SU-DHL-6 (cell line): ENCODE measurements around the gene PALB2.

ENCODE experiments used
- H2AFZ ChIP-seq: fragments of 200-600 bp; sonication (generic); 2 replicates; pipeline ENCODE4 v1.6.1; 2014; ENCODE audit warnings: low read depth, mild to moderate bottlenecking, moderate library complexity, mixed read lengths, antibody characterized with exemption, low read length; ENCODE audit not compliant: severe bottlenecking
- H3F3A ChIP-seq: fragments of 200-600 bp; shearing (Covaris generic); 2 replicates; pipeline ENCODE4 v1.6.0; 2016; ENCODE audit warnings: antibody characterized with exemption, mild to moderate bottlenecking; ENCODE audit not compliant: insufficient read depth
- H3K27ac ChIP-seq: fragments of 200-600 bp; sonication (generic); 2 replicates; pipeline ENCODE4 v1.5.1; 2016; ENCODE audit warnings: low read depth, mild to moderate bottlenecking, low read length, moderate library complexity, mixed read lengths
- H3K27me3 ChIP-seq: fragments of 200-600 bp; sonication (generic), shearing (Covaris generic); 2 replicates; pipeline ENCODE4 v1.6.0; 2014; ENCODE audit warnings: mild to moderate bottlenecking, low read length
- H3K36me3 ChIP-seq: fragments of 200-600 bp; sonication (generic); 2 replicates; pipeline ENCODE4 v1.6.1; 2014; ENCODE audit warnings: mild to moderate bottlenecking, low read length, mixed read lengths
- H3K4me2 ChIP-seq: fragments of 300-600, 200-600 bp; shearing (Covaris generic), sonication (generic); 2 replicates; pipeline ENCODE4 v1.6.0; 2014; ENCODE audit warnings: low read length, low read depth, mild to moderate bottlenecking; ENCODE audit not compliant: poor library complexity, severe bottlenecking
- H3K4me3 ChIP-seq: fragments of 200-600 bp; sonication (generic); 2 replicates; pipeline ENCODE4 v1.5.1; 2014; ENCODE audit warnings: antibody characterized with exemption, low read length, mild to moderate bottlenecking, mixed read lengths; ENCODE audit not compliant: insufficient read depth, poor library complexity, severe bottlenecking
- H3K79me2 ChIP-seq: fragments of 200-600 bp; sonication (generic); 2 replicates; pipeline ENCODE4 v1.6.1; 2014; ENCODE audit warnings: mild to moderate bottlenecking, low read length, moderate library complexity; ENCODE audit not compliant: insufficient read depth
- H3K9ac ChIP-seq: fragments of 200-600 bp; sonication (generic); 2 replicates; pipeline ENCODE4 v1.7.0; 2014; ENCODE audit warnings: mild to moderate bottlenecking, low read length
- H3K9me2 ChIP-seq: fragments of 200-600 bp; sonication (generic); replicated peaks from 2 replicates; pipeline ENCODE4 v1.6.1; 2014; ENCODE audit warnings: low read length; ENCODE audit not compliant: insufficient read depth
- H3K9me3 ChIP-seq: fragments of 200-600 bp; sonication (generic); 2 replicates; pipeline ENCODE4 v1.6.1; 2014; ENCODE audit warnings: low read length, mixed read lengths; ENCODE audit not compliant: insufficient read depth
- H4K20me1 ChIP-seq: fragments of 200-600 bp; sonication (generic); 2 replicates; pipeline ENCODE4 v1.6.1; 2014; ENCODE audit warnings: low read depth, mild to moderate bottlenecking, antibody characterized with exemption, low read length, moderate library complexity, mixed read lengths
- EZH2phosphoT487 ChIP-seq: fragments of 200-600 bp; sonication (generic), shearing (Covaris generic); conservative IDR thresholded peaks from 2 replicates; pipeline ENCODE4 v1.6.1; 2018; ENCODE audit warnings: mild to moderate bottlenecking, antibody characterized with exemption, low read length, moderate library complexity, mixed read lengths
- TF ChIP-seq, protein P1 (sequence below): fragments of 200-600 bp; sonication (generic); IDR thresholded peaks from one replicate; pipeline ENCODE4 v1.5.1; 2017; ENCODE audit warnings: antibody characterized with exemption, mild to moderate bottlenecking, low read length, moderate library complexity; ENCODE audit not compliant: insufficient read depth, poor library complexity, severe bottlenecking

PALB2 gene

DNA sequence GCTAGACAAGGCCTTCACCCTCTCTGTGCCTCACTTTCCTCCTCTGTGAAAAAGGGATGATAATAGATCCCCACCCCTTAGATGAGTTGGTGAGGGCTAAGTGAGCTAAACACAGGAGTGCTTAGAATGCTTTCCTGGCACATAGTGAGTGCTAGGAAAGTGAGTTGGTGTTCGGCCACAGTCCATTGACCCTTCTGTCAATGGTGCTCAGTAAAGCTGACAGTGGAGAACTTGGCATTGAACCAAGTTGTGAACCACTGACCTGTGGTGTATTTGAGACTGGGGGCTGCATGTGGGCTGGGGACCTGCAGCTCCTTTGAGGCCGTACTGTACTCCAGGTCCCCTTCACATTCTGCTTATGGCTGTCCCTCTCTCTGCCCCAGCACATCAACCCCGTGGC is 42.4 kb upstream of the PALB2 start:
- no peak overlapping the region for H2AFZ ChIP-seq
- no peak overlapping the region for H3K4me2 ChIP-seq
- no peaks in the 10 kb centered on the region for H3K27me3 ChIP-seq
- H3K9me3 ChIP-seq = no peaks in the 10 kb centered on the region
- H4K20me1 ChIP-seq = peaks cover 5% of the 10 kb centered on the region; the same call in 1 of the 2 replicates
- peaks cover 41% of the 10 kb centered on the region; the same call in 1 of the 2 replicates for H3K36me3 ChIP-seq
- no peak overlapping the region for H3K27ac ChIP-seq
- no peak overlapping the region for H3K9ac ChIP-seq
- peaks cover 4% of the 10 kb centered on the region; the same call in 1 of the 2 replicates for H3F3A ChIP-seq
- TF ChIP-seq, protein P1, sequence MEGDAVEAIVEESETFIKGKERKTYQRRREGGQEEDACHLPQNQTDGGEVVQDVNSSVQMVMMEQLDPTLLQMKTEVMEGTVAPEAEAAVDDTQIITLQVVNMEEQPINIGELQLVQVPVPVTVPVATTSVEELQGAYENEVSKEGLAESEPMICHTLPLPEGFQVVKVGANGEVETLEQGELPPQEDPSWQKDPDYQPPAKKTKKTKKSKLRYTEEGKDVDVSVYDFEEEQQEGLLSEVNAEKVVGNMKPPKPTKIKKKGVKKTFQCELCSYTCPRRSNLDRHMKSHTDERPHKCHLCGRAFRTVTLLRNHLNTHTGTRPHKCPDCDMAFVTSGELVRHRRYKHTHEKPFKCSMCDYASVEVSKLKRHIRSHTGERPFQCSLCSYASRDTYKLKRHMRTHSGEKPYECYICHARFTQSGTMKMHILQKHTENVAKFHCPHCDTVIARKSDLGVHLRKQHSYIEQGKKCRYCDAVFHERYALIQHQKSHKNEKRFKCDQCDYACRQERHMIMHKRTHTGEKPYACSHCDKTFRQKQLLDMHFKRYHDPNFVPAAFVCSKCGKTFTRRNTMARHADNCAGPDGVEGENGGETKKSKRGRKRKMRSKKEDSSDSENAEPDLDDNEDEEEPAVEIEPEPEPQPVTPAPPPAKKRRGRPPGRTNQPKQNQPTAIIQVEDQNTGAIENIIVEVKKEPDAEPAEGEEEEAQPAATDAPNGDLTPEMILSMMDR = no peak
- TF ChIP-seq EZH2phosphoT487 = no peak
- no peaks in the 10 kb centered on the region for H3K9me2 ChIP-seq
- no peak overlapping the region for H3K4me3 ChIP-seq
- H3K79me2 ChIP-seq = peaks cover 46% of the 10 kb centered on the region

DNA sequence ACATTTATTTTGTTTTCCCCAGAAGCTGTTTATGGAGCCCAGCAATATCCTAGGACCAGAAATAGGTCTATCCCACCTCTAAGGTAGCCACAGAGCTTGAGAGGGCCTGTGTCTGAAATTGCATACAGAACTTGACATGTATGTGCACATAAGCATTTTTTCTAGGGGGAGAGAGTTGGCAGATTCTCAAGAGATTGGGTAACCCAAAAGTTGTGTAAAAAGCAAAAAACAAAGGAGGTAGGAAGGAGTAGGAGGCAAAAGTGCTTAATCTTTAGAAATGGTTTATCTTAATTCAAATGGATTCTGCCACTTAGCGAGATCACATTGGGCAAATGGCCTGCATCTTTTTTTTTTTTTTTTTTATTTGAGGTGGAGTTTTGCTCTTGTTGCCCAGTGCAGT is 41.1 kb upstream of the PALB2 start:
- Histone ChIP-seq H3K4me2 (no peak overlapping the region), H3K9me3 (no peaks in the 10 kb centered on the region), H3K27ac (no peak overlapping the region), H3F3A (peaks cover 9% of the 10 kb centered on the region; the same call in 1 of the 2 replicates), H3K9me2 (no peaks in the 10 kb centered on the region), H3K9ac (no peak overlapping the region), H4K20me1 (peaks cover 5% of the 10 kb centered on the region; the same call in 1 of the 2 replicates), H3K36me3 (peaks cover 34% of the 10 kb centered on the region; the same call in 1 of the 2 replicates), H3K27me3 (no peaks in the 10 kb centered on the region), H3K79me2 (peaks cover 46% of the 10 kb centered on the region), H3K4me3 (no peak overlapping the region), H2AFZ (no peak overlapping the region)
- TF ChIP-seq, protein P1 = no peak
- TF ChIP-seq EZH2phosphoT487 = no peak

DNA sequence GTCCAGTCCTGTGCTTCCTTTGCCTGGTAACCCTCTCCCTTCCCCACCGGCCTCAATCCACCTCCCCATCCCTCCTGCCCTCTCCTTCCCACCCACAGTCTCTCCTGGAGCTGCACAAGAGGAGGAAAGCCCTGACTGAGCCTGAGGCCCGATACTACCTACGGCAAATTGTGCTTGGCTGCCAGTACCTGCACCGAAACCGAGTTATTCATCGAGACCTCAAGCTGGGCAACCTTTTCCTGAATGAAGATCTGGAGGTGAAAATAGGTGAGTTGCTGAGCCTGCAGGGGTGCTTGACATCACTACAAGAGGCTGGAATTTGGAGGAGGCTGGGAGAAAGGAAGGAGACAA is 38.9 kb upstream of the PALB2 start:
- Histone ChIP-seq H2AFZ (no peak overlapping the region), H3K27me3 (no peaks in the 10 kb centered on the region), H3K27ac (peak overlapping the region; percentile 70), H3K9me3 (no peaks in the 10 kb centered on the region), H3K79me2 (peaks cover 46% of the 10 kb centered on the region), H3K9ac (peak overlapping the region; percentile 98), H3F3A (peaks cover 11% of the 10 kb centered on the region; the same call in 1 of the 2 replicates), H3K9me2 (no peaks in the 10 kb centered on the region), H3K4me2 (peak overlapping the region; percentile 69), H3K36me3 (peaks cover 21% of the 10 kb centered on the region; the same call in 1 of the 2 replicates), H4K20me1 (no peaks in the 10 kb centered on the region), H3K4me3 (peak overlapping the region; percentile 98)
- TF ChIP-seq EZH2phosphoT487 = no peak
- TF ChIP-seq, protein P1 = no peak
